Tibial nerve (tissue), 3 donors: ENCODE results near the gene ABCG5.

Experiments used
- POLR2A ChIP-seq, 2 donors: fragments of 450-650 bp; IDR thresholded peaks; one replicate each; pipeline ENCODE4 v1.6.1; 2017; ENCODE audit warnings: antibody characterized with exemption in 2 of 2, mild to moderate bottlenecking in 2 of 2, moderate library complexity in 2 of 2
- TF ChIP-seq, protein P1 (sequence below), 5 experiments: fragments of 200-600 bp in 3 of 5; fragments of 450-650 bp in 2 of 5; sonication (generic) in 3 of 5; IDR thresholded peaks; one replicate each; pipeline ENCODE4 v1.5.1; 2016 to 2019; ENCODE audit warnings: antibody characterized with exemption in 5 of 5, mild to moderate bottlenecking in 3 of 5, moderate library complexity in 2 of 5

- TF ChIP-seq, protein P1, sequence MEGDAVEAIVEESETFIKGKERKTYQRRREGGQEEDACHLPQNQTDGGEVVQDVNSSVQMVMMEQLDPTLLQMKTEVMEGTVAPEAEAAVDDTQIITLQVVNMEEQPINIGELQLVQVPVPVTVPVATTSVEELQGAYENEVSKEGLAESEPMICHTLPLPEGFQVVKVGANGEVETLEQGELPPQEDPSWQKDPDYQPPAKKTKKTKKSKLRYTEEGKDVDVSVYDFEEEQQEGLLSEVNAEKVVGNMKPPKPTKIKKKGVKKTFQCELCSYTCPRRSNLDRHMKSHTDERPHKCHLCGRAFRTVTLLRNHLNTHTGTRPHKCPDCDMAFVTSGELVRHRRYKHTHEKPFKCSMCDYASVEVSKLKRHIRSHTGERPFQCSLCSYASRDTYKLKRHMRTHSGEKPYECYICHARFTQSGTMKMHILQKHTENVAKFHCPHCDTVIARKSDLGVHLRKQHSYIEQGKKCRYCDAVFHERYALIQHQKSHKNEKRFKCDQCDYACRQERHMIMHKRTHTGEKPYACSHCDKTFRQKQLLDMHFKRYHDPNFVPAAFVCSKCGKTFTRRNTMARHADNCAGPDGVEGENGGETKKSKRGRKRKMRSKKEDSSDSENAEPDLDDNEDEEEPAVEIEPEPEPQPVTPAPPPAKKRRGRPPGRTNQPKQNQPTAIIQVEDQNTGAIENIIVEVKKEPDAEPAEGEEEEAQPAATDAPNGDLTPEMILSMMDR (IDR thresholded peaks at IDR 0.05), result no peak
- TF ChIP-seq POLR2A (IDR thresholded peaks at IDR 0.05), result no peak
Observed at GRCh38 chr2:43790147-43790546, 48.5 kb downstream of the ABCG5 start.
